GM19372 (cell line): ENCODE measurements around the gene DSTN.
A peak's percentile ranks its signal among the peaks of the same experiment; 100 is the strongest.

Experiments
- ATAC-seq: cut with Tn5 transposase; IDR thresholded peaks from one replicate; pipeline ENCODE4 v1.9.1; 2021; ENCODE audit warnings: mild to moderate bottlenecking, low read depth, moderate library complexity; ENCODE audit not compliant: unreplicated experiment

DSTN gene

DNA sequence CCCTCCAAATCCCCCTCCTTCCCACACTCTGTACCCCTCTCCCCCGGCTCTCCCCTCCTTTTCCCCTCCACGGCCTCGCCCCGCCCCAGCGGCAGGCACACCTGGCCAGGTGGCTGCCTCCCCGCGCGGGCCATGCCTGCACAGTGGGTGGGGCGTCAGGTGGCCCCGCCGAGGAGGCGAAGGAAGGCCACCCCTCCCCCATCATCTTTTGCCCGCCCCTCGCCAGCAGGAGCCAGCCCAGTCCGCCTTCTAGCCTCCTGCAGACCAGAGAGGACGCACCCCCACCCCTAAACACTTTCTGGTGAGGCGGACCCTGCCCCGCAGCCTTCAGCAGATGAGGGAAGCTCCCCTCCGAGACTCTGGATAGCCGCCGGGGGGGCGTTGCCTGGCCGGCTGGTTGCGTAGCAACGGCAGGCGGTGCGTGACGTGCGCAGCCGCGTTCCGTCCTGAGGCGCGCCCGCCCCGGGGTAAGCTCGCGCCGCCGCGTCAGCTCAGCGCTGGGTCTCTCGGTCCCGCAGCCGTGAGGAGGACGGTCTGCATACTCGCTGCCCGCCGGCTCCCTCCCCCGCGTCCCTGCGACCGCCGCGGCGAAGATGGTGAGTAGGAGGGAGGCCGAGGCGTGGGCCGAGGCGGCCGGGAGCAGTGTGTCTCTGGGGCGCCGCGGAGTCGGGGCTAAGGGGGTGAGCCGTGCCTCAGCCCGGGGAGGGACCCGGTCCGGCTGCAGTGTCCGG lies at the start of gene DSTN:
TSS of gene DSTN (plus strand) at position 460 of the 731 bp plus-strand sequence. CDS start at position 594, 134 bp downstream.
- peak; percentile 90 for ATAC-seq

DNA sequence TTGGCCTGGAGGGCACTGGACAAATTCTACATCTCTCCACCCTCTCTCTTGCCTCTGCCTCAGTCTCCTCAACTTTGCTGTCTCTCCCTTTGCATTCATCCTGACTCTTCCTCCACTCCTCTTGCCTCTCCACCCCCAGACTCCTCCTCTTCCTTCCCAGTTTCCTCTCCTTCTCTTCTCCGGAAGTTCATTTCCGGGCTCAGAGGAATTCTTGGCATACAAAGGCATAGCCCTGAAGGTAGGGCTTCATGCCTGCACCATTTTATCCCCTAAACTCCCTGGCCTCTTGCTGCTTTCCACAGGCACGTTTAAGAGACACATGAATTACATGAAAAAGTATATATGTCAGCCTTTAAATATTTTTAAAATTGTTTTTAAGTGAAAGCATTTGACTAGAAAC lies 49.3 kb upstream of the DSTN start:
- ATAC-seq, result no peak

DNA sequence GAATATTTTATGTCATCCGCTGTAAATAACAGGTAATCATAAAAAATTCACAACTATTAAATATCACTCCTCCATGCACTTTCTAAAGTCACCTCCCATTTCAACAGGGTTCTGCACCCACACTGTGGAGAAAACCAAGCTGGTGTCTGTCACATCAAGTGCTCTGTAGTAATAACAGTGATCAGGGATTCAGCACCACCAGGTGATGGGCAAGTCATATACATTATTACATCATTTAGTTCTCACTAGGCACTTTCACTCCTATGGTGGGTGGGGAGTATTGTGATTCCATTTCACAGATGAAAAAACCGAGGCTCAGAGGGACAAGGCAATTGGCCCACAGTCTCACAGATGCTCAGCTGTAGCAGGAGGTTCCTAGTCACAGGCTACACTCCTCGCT lies 47.3 kb upstream of the DSTN start:
- ATAC-seq, result no peak

DNA sequence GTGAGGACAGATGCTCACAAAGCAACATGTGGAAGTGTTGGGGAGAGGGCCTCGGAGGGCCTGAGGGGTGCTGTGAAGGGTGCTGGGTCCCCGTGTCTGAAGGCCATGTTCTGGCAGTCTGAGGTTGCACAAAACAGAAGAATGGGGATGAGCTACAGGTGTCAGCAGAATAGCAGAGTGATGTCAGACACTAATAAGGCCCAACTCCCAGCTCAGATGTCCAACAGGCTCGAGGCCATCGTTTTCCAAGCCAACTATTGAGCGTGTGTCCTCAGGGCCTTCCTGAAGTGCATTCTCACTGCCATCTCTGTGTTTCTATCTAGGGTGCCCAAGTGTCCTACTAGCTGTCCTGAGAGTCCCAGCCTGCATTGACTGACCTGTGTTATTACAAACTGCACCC lies 46.5 kb upstream of the DSTN start:
- no peak for ATAC-seq

DNA sequence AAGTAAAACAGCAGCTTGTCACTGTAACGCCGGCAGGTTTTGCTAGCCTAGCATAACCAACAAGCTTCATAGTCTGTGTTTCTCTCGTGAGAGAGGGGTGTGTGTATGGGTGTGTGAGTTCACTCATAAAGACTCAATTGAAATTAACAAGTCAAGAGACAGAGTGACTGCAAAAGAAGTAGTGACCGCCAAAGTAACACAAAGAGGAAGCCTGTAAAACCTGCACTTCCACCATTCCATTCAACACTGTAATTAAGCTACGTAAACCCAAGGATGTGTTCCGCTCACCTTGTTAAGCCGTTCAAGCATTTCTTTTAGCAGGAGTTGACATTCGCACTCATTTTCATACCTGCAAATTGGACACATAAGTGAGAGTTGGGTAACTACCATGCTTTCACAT lies 45.3 kb upstream of the DSTN start:
- no peak for ATAC-seq

DNA sequence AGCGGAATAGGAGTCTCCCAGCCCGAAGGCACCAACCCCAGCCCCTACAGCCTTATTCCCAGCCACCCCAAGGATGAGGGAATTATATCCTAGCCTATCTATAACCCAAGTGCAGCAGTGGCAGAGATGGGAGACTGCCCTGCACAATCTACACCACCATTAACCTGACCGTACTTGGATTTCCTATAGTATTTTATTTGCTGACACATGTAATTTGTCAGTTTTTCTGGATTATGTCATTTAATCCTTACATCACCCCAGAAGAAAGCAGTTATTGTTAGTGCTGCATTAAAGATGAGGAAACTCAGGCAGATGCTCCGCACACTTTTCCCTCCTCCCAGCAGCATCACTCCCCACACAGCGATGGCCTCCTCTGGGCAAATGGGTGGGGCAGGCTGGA lies 44.7 kb upstream of the DSTN start:
- no peak for ATAC-seq

DNA sequence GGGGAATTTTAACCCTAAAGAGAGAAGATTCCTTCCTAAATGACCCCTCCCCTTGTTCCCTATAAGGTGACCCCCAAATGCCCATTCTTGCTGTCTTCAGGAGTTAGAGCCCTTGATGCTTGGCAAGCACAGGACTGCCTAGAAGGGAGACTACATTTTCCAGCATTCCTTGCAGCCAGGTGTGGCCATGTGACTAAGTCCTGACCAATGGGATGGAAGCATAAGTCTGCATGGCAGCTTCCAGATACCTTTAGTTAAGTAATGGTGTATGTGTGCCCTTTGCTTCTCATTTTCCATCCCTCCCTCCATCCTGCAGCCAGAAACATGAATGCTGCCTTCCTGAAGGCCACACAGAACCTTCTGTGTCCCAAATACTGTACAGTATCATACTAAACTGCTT lies 44.2 kb upstream of the DSTN start:
- peak; percentile 72 for ATAC-seq

DNA sequence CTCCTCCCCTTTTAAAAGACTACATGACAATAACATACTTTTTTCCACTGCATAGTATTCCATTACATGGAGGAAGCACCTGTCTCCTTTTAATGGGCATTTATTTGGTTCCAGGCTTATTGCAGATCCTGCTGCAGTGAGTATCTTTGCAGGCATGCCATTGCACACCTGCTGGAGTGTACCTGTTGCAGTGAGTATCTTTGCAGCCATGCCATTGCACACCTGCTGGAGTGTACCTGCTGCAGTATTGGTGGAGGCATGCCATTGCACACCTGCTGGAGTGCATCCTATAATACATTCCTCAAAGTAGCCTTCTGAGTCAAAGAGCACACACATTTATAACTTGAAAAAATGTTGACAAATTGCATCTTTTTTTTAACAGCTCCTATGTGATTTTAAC lies 40.3 kb upstream of the DSTN start:
- no peak for ATAC-seq

DNA sequence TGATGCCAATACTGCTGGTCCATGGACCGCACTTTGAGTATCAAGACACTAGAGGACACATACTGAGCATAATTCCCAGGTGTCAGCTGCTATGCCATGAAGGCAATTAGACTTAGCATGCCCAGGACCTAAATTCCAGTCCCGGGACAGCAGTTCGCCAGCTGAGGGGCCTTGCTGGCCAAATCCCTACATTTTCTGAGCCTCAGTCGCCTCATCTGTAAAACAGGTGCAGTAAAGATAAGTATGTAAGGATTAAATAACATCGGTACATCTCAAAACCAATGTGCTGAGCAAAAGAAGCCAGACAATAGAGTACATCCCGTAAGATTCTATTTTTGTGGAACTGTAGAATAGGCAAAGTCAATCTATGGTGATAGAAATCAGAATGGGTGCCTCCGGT lies 39.7 kb upstream of the DSTN start:
- no peak for ATAC-seq

DNA sequence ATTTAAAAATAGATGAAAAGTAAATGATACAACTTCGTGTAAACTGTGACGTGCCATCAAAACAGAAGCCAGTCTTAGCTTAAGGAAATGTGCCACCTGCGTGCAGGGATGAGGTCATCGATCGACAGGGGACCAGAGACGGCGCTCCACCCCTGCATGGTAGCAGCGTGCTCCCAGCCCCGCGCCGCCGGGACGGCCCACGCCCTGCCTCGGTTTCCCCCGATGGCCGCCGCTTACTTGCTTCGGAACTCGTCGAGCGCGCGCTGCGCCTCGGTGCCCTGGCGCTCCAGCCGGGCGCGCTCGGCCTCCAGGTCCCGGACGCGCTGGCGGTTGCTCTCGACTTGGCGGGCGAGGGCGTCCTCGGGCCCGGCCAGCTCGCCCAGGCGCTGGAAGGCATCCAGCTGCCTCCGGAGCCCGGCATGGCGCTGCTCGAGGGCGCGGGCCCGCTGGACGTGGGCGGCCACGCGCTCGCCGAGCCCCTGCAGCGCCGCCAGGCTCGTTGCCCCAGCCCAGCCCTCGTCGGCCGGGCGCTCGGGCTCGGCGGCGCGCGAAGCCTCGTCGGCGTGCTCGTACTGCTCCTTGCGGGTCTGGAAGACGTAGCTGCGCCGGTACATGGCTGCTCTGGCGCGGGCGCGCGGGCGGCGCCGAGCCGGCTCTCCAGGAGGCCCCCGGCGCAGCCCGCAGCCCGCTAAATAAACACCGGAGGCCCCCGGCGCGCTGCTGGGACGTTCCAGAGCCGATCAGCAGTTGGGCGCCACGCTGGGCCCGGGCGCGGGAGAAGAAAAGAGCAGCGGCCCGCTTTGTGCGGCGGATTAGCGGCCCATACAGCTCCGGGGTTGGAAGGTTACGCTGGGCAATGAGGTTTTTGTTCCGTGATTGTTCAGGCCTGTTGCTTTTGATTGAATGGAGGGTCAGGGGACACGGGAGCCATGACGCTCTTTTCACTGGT lies 38.9 kb upstream of the DSTN start, which contains the start of gene BFSP1:
TSS of gene BFSP1 (minus strand) at position 664 of the 949 bp plus-strand sequence. CDS start at position 614, 50 bp downstream.
- ATAC-seq, result no peak

DNA sequence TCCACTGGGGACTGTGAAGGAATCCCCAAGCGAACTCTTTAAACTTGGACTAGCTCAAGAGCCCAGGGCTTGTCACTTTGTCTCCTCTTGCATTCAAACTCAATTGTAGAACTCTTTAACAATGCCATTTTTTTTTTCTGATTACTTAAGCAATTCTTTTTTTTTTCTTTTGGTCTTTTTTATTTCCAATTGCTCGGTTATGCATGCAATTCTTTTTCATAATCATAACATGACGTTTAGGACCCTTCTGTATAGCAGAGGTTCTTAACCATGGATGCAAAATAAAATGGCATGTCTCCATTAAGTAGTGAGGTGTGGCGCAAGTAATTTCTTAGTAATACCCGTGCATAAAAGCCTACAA lies 38.2 kb upstream of the DSTN start:
- no peak for ATAC-seq

DNA sequence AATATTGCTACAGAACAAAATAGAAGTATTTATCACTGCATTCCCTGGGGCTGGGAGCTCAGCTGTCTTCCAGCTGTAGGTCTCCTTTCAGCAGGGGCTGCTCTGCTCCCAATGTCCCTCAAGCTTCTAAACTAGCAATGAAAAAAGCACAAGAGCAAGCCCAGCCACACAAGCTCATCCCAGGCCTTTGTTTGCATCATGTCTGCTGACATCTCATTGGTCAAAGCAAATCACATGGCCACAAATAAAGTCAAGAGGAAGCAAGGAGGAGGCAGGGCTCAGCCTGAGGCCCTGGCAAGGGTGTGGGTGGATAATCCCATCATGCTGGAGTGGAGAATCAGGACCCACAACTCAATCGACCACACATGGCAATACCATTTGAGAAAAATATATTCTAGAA lies 36.5 kb upstream of the DSTN start:
- no peak for ATAC-seq

DNA sequence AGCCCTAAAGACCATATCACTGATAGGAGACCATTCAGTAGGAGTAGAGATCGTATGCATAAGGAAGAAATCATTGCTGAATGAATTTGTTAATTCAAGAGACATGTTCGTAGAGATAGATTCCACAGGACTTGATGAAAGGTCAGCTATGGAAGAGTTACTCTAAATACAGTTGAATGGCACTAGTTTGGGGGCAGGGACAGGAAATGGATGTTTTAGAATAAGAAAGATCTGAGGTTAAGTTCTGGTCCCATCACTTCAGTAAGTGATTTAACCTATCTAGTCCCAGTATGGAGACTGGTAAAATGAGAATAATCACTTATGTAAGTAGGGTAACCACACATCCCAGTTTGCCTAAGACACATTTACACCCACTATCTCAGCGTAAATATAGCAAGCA lies 35.8 kb upstream of the DSTN start:
- no peak for ATAC-seq

DNA sequence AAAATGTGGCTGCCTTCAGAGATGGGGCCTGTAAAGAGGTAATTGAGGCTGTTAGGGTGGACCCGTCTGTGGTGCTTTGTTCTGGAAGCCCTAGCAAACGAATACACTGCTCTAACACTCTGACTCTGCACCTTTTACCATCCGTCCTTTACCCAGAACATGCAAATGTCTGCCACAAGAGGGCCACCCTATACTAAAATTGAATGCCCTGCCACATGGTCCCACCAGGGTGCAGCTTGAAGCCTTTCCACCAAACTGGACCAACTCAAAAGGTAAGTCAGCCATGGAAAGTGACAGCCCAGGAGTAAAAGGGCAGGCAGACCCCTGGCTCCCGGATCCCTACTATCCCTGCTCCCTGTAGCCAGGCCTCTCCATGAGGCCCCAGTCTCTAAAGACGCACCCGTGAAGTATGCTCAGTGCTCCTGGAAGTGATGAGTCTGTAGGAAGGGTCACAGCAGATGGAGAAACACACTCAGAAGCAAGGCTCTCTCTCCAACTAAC lies 32.9 kb upstream of the DSTN start:
- ATAC-seq, result peak; percentile 94

DNA sequence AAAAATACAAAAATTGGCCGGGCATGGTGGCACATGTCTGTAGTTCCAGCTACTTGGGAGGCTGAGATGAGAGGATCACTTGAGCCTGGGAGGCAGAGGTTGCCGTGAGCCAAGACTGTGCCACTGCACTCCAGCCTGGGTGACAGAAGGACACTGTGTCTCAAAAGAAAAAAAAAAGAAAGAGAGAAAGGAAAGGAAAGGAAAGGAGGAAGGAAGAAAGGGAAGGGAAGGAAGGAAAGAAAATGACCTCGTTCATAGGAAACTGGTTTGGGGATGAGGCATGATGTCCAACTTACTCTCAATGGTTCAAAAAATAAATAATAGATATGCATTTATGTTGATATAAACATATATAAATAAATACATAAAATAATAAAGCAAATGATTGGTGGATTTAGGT lies 31.9 kb upstream of the DSTN start:
- ATAC-seq, result no peak

DNA sequence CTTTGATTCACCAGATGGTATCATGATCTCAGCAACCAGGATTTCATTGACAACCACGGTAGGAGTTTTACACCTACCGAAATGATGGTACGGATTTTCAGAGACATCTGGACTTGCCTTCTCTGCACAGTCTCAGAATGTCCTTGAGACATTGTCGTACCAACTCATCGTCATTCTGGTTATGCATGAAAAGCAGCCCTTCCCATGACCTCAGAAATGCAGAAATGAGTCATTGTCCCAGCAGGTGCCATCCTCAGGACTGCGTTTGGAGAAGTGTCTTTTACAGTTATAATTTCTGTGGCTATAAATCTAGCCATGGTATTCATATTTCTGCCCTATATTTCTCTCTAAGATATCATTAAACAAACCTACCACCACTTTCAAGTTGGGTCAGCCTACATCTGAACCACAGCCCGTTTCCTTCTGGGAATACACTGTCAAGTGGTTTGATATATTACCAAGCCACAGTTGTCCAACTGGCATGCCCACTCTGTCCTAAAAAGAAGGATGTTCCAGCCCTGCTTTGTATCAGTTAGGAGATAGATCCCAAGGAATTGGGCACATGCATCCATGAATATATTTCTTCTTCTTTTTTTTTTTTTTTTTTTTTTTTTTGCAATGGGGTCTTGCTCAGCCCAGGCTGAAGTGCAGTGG lies 31.2 kb upstream of the DSTN start:
- ATAC-seq, result no peak

DNA sequence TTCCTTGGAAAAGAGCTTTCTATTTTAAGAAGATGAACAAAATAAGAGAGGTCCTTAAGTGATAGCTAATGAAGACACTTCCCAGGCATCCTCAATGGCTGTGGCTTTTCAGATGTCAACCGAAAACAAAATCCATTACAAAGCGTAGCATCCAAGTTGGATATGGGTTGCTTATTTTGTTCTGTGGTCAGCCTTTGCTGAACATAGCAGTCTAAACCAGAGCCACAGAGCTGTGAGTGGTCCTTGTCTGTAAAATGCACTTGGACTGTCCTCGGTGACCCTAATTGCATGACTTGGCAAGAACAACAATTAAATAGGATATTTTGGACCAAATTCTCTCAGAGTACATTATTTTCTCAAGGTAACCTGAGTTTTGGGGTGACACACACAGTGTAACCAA lies 28.3 kb upstream of the DSTN start:
- no peak for ATAC-seq

DNA sequence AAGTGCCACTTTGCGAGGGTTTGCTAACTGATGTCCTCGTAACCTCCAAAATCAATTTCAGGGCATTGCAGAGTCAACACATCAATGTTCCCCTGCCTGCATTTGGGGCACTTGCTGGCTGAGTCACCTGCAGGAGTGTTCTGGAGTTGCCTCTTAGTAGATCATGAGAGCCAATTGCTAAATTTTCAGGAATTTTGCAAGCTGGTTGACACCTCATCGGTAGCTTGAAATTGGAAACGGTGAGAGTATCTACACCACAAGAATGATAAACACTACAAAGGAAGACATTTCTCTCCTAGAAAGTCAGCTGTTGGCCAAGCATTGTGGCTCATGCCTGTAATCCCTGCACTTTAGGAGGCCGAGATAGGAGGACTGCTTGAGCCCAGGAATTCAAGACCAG lies 27.9 kb upstream of the DSTN start:
- ATAC-seq, result no peak

DNA sequence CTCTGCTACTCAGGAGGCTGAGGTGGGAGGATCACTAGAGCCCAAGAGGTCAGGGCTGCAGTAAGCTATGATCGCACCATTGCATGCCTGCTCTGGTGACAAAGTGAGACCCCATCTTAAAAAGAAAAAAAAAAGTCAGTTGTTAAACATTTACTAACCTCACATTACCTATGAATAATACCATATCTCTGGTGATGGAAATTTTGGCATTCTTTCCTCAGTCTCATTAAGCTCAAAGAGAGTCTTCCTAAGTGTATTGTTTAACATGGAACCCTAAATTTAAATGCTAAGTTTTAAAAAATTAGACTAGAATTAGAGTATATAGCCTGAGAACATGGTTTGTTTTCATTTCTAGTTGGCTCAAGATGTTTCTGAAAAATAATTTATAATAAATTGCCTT lies 27.4 kb upstream of the DSTN start:
- ATAC-seq, result no peak

DNA sequence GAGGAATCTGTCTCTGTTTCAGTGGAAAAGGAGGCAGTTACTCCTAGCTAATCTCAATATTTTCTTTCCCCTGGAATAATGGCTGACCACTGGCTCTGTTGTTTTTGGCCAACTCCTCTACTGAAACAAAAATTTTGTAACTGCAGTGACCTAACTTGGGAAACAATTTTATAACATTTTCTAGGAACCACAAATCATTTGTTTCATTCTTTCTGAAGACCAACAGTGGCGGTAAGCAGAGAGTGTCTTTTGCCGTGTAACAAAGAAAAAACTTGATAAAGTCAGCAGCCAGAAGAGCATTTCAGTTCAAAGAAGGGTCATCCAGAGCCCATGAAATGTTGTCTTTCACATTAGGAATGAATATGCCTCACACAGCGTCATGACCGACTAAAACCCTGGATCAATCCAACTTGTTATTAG lies 26.9 kb upstream of the DSTN start:
- no peak for ATAC-seq

DNA sequence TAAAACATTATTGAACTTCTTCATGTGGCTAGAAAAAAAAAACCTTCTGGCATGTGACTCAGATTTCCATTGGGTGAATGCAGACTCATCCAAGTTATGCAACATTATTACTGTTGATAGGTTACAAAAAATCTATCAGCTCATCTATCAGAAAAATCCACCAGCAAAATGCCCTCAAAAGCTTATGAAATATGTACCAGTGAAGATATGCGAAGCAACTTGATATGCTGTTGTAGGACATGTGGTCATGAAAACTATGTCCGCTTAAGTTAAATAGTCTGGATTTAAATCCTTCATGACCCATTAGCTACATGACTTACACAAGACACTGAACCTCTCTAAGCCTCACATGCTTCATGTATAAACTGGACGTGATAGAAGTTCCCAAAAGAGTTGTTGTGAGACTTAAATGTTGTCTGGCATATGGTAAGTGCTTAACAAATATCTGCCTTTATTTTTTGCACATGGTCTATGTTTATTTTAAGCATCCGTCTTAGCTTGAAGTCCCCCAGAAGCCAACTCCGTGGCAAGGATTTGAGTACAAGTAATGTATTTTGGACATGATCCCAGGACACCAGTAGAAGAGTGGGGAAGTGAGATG lies 26.2 kb upstream of the DSTN start:
- no peak for ATAC-seq
